ENCODE measurements around the gene SPARCL1. TPM values are rescaled to one million over a fixed set of nuclear protein-coding genes. Genes with fewer than 3 reads are reported as not detected.

Gene SPARCL1
- total and polyA plus RNA-seq, 2 experiments from 2014 or later = 15.2 to 45.4 TPM

- no peaks in the 10 kb centered on the region for H3K79me2 ChIP-seq
- H3K27ac ChIP-seq = no peak overlapping the region
- no peaks in the 10 kb centered on the region for H4K20me1 ChIP-seq (ENCODE audit: insufficient read depth, poor library complexity, severe bottlenecking)
- no peaks in the 10 kb centered on the region for H3K27me3 ChIP-seq
- H3K9me2 ChIP-seq (replicated peaks; ENCODE audit: insufficient read depth) = no peaks in the 10 kb centered on the region
- H3K4me1 ChIP-seq (ENCODE audit: insufficient read depth) = no peaks in the 10 kb centered on the region
- no peaks in the 10 kb centered on the region for H3K36me3 ChIP-seq (replicated peaks; ENCODE audit: insufficient read depth, low read depth)
- no peak overlapping the region for H3K4me2 ChIP-seq
- H3K4me3 ChIP-seq = no peak overlapping the region
- DNase-seq (ENCODE audit: low spot score) = no peak
- no peak overlapping the region for H2AFZ ChIP-seq
- H3K9me3 ChIP-seq (ENCODE audit: low read depth) = no peaks in the 10 kb centered on the region
- TF ChIP-seq EZH2phosphoT487 (IDR thresholded peaks at IDR 0.05; ENCODE audit: low read depth, severe bottlenecking, unreplicated experiment) (no peak), CTCF (IDR thresholded peaks at IDR 0.05; ENCODE audit: poor library complexity) (no peak), EZH2 (IDR thresholded peaks at IDR 0.05; ENCODE audit: borderline replicate concordance) (no peak)
These were observed 47.8 kb downstream of the SPARCL1 start for GRCh38 chr4:87481377-87481776.

- TF ChIP-seq EZH2 (IDR thresholded peaks at IDR 0.05; ENCODE audit: borderline replicate concordance) (no peak), CTCF (IDR thresholded peaks at IDR 0.05; ENCODE audit: poor library complexity) (no peak), EZH2phosphoT487 (IDR thresholded peaks at IDR 0.05; ENCODE audit: low read depth, severe bottlenecking, unreplicated experiment) (no peak)
- Histone ChIP-seq H3K79me2 (no peaks in the 10 kb centered on the region), H3K4me2 (no peak overlapping the region), H3K27ac (no peak overlapping the region), H3K9me3 (ENCODE audit: low read depth) (no peaks in the 10 kb centered on the region), H3K27me3 (no peaks in the 10 kb centered on the region), H3K9me2 (replicated peaks; ENCODE audit: insufficient read depth) (no peaks in the 10 kb centered on the region), H4K20me1 (ENCODE audit: insufficient read depth, poor library complexity, severe bottlenecking) (no peaks in the 10 kb centered on the region), H3K4me1 (ENCODE audit: insufficient read depth) (no peaks in the 10 kb centered on the region), H3K36me3 (replicated peaks; ENCODE audit: insufficient read depth, low read depth) (no peaks in the 10 kb centered on the region), H2AFZ (no peak overlapping the region), H3K4me3 (no peak overlapping the region)
- DNase-seq (ENCODE audit: low spot score) = no peak
- WGBS (ENCODE audit: low lambda C conversion rate, missing lambda C conversion rate) = 91% methylated on average over 1 of the region's 1 CpG
These were observed 50.4 kb downstream of the SPARCL1 start for GRCh38 chr4:87478732-87479250.

- Histone ChIP-seq H3K9me2 (replicated peaks; ENCODE audit: insufficient read depth) (no peaks in the 10 kb centered on the region), H3K79me2 (no peaks in the 10 kb centered on the region), H3K4me1 (ENCODE audit: insufficient read depth) (no peaks in the 10 kb centered on the region), H4K20me1 (ENCODE audit: insufficient read depth, poor library complexity, severe bottlenecking) (no peaks in the 10 kb centered on the region), H2AFZ (no peak overlapping the region), H3K4me3 (no peak overlapping the region), H3K27ac (no peak overlapping the region), H3K36me3 (replicated peaks; ENCODE audit: insufficient read depth, low read depth) (no peaks in the 10 kb centered on the region), H3K4me2 (no peak overlapping the region), H3K9me3 (ENCODE audit: low read depth) (no peaks in the 10 kb centered on the region), H3K27me3 (no peaks in the 10 kb centered on the region)
- TF ChIP-seq EZH2phosphoT487 (IDR thresholded peaks at IDR 0.05; ENCODE audit: low read depth, severe bottlenecking, unreplicated experiment) (no peak), EZH2 (IDR thresholded peaks at IDR 0.05; ENCODE audit: borderline replicate concordance) (no peak), CTCF (IDR thresholded peaks at IDR 0.05; ENCODE audit: poor library complexity) (no peak)
- DNase-seq (ENCODE audit: low spot score) = no peak
- WGBS (ENCODE audit: low lambda C conversion rate, missing lambda C conversion rate) = 68% methylated on average over 3 of the region's 3 CpGs
These were observed 52.2 kb downstream of the SPARCL1 start for GRCh38 chr4:87476934-87477333.

GRCh38 chr4:87469390-87469789, 59.8 kb downstream of the SPARCL1 start:
- no peaks in the 10 kb centered on the region for H3K79me2 ChIP-seq
- no peaks in the 10 kb centered on the region for H3K36me3 ChIP-seq (replicated peaks; ENCODE audit: insufficient read depth, low read depth)
- no peak overlapping the region for H3K4me2 ChIP-seq
- TF ChIP-seq CTCF (IDR thresholded peaks at IDR 0.05; ENCODE audit: poor library complexity) (no peak), EZH2phosphoT487 (IDR thresholded peaks at IDR 0.05; ENCODE audit: low read depth, severe bottlenecking, unreplicated experiment) (no peak), EZH2 (IDR thresholded peaks at IDR 0.05; ENCODE audit: borderline replicate concordance) (no peak)
- H3K9me3 ChIP-seq (ENCODE audit: low read depth) = no peaks in the 10 kb centered on the region
- H4K20me1 ChIP-seq (ENCODE audit: insufficient read depth, poor library complexity, severe bottlenecking) = no peaks in the 10 kb centered on the region
- no peaks in the 10 kb centered on the region for H3K27me3 ChIP-seq
- H3K9me2 ChIP-seq (replicated peaks; ENCODE audit: insufficient read depth) = no peaks in the 10 kb centered on the region
- H3K4me1 ChIP-seq (ENCODE audit: insufficient read depth) = no peaks in the 10 kb centered on the region
- 84% methylated on average over 6 of the region's 6 CpGs for WGBS (ENCODE audit: low lambda C conversion rate, missing lambda C conversion rate)
- no peak overlapping the region for H3K4me3 ChIP-seq
- H3K27ac ChIP-seq = no peak overlapping the region
- DNase-seq (ENCODE audit: low spot score) = no peak
- H2AFZ ChIP-seq = no peak overlapping the region

Measured in hepatocyte (in vitro differentiated cells).